ENCODE measurements around the gene THSD1. TPM values are rescaled to one million over a fixed set of nuclear protein-coding genes. Genes with fewer than 3 reads are reported as not detected.

The THSD1 gene, protein sequence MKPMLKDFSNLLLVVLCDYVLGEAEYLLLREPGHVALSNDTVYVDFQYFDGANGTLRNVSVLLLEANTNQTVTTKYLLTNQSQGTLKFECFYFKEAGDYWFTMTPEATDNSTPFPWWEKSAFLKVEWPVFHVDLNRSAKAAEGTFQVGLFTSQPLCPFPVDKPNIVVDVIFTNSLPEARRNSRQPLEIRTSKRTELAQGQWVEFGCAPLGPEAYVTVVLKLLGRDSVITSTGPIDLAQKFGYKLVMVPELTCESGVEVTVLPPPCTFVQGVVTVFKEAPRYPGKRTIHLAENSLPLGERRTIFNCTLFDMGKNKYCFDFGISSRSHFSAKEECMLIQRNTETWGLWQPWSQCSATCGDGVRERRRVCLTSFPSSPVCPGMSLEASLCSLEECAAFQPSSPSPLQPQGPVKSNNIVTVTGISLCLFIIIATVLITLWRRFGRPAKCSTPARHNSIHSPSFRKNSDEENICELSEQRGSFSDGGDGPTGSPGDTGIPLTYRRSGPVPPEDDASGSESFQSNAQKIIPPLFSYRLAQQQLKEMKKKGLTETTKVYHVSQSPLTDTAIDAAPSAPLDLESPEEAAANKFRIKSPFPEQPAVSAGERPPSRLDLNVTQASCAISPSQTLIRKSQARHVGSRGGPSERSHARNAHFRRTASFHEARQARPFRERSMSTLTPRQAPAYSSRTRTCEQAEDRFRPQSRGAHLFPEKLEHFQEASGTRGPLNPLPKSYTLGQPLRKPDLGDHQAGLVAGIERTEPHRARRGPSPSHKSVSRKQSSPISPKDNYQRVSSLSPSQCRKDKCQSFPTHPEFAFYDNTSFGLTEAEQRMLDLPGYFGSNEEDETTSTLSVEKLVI
- total RNA-seq (2022) (0.85 and 0.93 TPM in 2 replicates), Bru-seq, nascent RNA (percentile 44 among the genes with signal in this experiment), BruChase-seq, experiment 1, labeled RNA remaining after a 6-hour chase (percentile 50 among the genes with signal in this experiment), BruChase-seq, experiment 2, labeled RNA remaining after a 2-hour chase (percentile 49 among the genes with signal in this experiment)
- long read RNA-seq, partial matches to known transcripts: 0 of 4 reads
- long read RNA-seq, other reads (novel, unspliced or antisense): 4 of 4 reads

DNA sequence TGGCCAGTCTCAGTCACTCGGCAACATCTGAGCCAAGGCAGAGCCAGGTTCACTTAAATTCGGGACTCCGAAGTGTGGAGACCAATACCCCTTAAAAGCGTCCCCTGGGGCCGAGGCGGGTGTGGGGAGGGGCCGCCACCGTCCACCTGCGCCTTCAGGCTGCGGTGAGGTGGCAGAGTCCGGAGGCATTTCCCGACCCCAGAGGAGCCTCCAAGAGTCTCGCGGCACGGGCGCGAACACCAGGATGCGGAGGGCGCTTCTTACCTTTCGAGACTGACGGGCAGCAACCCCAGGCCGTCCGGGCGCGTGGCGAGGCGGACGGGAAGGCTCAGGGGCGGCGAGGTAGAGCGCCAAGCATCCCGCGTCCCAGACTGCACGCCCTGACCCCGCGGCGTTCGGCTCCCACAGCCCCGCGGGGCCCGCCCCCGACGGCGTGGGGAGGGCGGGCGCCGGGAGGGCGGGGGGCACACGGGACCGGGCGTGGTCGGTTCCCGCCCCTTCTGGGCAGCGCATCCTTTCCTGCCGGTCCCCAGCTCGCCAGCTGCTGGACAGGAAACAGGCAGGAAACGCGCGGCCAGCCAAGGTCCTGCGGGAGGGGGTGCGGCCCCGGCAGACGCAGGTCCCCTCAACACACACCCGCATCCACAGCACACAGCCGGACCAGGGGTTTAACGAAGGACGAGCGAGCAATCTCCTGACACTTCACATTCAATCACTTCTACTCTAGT lies at the start of gene THSD1:
Gene THSD1 (minus strand): TSS at position 406 of the 728 bp plus-strand sequence. CDS start 3,572 bp downstream, outside the sequence.
- H3K9me3 Mint-ChIP-seq (ENCODE audit: low read depth, unreplicated experiment): no peaks in the 10 kb centered on the region
- intact Hi-C loops (cut with micrococcal nuclease; ENCODE audit: unreplicated experiment): no loop called here
- peak within 1 kb of the TSS; percentile 83 for H3K4me3 Mint-ChIP-seq (ENCODE audit: low read depth, unreplicated experiment)
- TF ChIP-seq, protein P1, sequence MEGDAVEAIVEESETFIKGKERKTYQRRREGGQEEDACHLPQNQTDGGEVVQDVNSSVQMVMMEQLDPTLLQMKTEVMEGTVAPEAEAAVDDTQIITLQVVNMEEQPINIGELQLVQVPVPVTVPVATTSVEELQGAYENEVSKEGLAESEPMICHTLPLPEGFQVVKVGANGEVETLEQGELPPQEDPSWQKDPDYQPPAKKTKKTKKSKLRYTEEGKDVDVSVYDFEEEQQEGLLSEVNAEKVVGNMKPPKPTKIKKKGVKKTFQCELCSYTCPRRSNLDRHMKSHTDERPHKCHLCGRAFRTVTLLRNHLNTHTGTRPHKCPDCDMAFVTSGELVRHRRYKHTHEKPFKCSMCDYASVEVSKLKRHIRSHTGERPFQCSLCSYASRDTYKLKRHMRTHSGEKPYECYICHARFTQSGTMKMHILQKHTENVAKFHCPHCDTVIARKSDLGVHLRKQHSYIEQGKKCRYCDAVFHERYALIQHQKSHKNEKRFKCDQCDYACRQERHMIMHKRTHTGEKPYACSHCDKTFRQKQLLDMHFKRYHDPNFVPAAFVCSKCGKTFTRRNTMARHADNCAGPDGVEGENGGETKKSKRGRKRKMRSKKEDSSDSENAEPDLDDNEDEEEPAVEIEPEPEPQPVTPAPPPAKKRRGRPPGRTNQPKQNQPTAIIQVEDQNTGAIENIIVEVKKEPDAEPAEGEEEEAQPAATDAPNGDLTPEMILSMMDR (IDR thresholded peaks at IDR 0.05; ENCODE audit: unreplicated experiment): no peak
- H3K27me3 Mint-ChIP-seq (ENCODE audit: unreplicated experiment): no peaks in the 10 kb centered on the region
- CTCF ChIA-PET: no interaction called here
- BruUV-seq (replicated peaks): no TSS peak
- H3K36me3 Mint-ChIP-seq (ENCODE audit: insufficient read depth, unreplicated experiment): peaks cover 14% of the 10 kb centered on the region
- peak; percentile 34 for DNase-seq
- peaks cover under 1% of the 10 kb centered on the region for H3K4me1 Mint-ChIP-seq (ENCODE audit: low read depth, unreplicated experiment)
- no peak within 1 kb of the TSS for H3K27ac Mint-ChIP-seq (ENCODE audit: unreplicated experiment)

DNA sequence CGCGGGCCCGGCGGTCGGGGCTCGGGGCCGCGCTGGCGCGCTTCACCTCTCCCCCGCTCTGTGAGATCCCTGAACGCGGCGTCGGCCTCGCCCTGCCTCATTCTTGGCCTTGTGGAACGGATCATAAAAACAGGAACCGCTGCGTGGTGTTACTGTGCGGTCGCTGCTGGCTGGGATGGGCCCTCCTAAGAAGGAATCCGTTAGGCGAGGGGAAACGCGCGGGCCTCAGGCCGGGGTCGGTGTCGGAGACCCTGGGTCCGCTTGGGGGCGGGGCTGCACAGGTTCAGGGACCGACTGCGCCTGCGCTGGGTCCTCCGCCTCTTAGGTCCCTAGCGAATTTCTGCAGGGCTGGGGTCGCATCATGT lies 49.7 kb upstream of the THSD1 start:
- H3K36me3 Mint-ChIP-seq (ENCODE audit: insufficient read depth, unreplicated experiment): peaks cover 49% of the 10 kb centered on the region
- DNase-seq: peak; percentile 83
- no peaks in the 10 kb centered on the region for H3K27me3 Mint-ChIP-seq (ENCODE audit: unreplicated experiment)
- no TSS peak for BruUV-seq (replicated peaks)
- peak overlapping the region; percentile 73 for H3K27ac Mint-ChIP-seq (ENCODE audit: unreplicated experiment)
- H3K4me3 Mint-ChIP-seq (ENCODE audit: low read depth, unreplicated experiment): peak overlapping the region; percentile 95
- H3K4me1 Mint-ChIP-seq (ENCODE audit: low read depth, unreplicated experiment): peaks cover 17% of the 10 kb centered on the region
- H3K9me3 Mint-ChIP-seq (ENCODE audit: low read depth, unreplicated experiment): no peaks in the 10 kb centered on the region
- intact Hi-C loops (cut with micrococcal nuclease; ENCODE audit: unreplicated experiment): no loop called here
- CTCF ChIA-PET: no interaction called here
- TF ChIP-seq, protein P1 (IDR thresholded peaks at IDR 0.05; ENCODE audit: unreplicated experiment): no peak

DNA sequence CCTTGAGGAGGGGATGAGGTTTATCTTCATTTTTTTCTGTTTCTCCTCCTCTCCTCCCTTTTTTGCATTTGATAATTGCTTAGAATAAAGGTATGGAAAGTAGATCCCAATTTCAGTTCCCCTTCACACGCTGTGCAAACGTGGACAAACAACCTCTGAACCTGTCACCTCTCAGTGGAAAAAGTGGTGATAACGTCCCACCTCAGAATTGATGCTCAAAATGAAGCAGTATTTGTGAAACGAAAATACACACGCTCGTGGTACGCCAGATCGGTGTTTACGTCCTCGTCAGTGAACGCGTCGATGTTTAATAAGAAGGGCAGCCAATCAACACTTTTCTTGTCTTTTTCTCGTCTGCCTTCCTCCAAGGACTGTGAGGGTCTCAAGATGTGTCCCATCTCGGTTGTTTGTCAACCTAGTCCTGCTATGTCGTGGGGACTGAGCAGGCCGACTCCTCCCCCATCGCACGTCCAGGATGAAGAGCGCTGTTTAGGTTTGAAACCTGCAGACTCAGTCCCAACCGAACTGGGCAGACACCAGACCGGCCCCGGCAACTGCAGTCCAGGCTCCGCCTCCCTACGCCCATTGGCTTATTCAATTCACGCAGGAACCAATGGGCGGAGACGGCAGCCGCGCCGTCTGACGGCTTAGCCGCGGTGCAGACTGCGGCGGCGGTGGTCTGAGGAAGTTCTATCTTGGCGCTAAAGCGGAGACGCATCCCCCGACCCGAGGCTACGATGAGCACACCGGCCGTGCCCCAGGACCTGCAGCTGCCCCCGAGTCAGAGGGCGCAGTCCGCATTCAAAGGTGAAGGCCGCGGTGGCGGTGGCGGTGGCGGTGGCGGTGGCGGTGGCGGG lies 49.1 kb upstream of the THSD1 start, which contains the start of gene CKAP2:
Gene CKAP2 (plus strand): TSS at position 659 of the 857 bp plus-strand sequence. CDS start 79 bp downstream, at position 738.
- CTCF ChIA-PET: no interaction called here

More for the DNA sequence above, 49.1 kb upstream of the THSD1 start, which contains the start of gene CKAP2:
- Mint-ChIP-seq H3K27me3 (ENCODE audit: unreplicated experiment) (no peaks in the 10 kb centered on the region), H3K4me3 (ENCODE audit: low read depth, unreplicated experiment) (peak within 1 kb of the TSS; percentile 95), H3K36me3 (ENCODE audit: insufficient read depth, unreplicated experiment) (peaks cover 49% of the 10 kb centered on the region), H3K9me3 (ENCODE audit: low read depth, unreplicated experiment) (no peaks in the 10 kb centered on the region), H3K4me1 (ENCODE audit: low read depth, unreplicated experiment) (peaks cover 17% of the 10 kb centered on the region), H3K27ac (ENCODE audit: unreplicated experiment) (peak within 1 kb of the TSS; percentile 73)
- peak; percentile 94 for DNase-seq
- TSS peak; percentile 91 for BruUV-seq (replicated peaks)
- intact Hi-C loops (cut with micrococcal nuclease; ENCODE audit: unreplicated experiment): no loop called here
- TF ChIP-seq, protein P1 (IDR thresholded peaks at IDR 0.05; ENCODE audit: unreplicated experiment): no peak
